ENCODE data around the gene ROBO3.

- TF ChIP-seq, protein P1, sequence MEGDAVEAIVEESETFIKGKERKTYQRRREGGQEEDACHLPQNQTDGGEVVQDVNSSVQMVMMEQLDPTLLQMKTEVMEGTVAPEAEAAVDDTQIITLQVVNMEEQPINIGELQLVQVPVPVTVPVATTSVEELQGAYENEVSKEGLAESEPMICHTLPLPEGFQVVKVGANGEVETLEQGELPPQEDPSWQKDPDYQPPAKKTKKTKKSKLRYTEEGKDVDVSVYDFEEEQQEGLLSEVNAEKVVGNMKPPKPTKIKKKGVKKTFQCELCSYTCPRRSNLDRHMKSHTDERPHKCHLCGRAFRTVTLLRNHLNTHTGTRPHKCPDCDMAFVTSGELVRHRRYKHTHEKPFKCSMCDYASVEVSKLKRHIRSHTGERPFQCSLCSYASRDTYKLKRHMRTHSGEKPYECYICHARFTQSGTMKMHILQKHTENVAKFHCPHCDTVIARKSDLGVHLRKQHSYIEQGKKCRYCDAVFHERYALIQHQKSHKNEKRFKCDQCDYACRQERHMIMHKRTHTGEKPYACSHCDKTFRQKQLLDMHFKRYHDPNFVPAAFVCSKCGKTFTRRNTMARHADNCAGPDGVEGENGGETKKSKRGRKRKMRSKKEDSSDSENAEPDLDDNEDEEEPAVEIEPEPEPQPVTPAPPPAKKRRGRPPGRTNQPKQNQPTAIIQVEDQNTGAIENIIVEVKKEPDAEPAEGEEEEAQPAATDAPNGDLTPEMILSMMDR (IDR thresholded peaks at IDR 0.05), result no peak
- TF ChIP-seq POLR2A (IDR thresholded peaks at IDR 0.05), result no peak
Observed at GRCh38 chr11:124918950-124919349, 53.7 kb downstream of the ROBO3 start, which contains the start of gene HEPN1.
